GM12891 (cell line): ENCODE measurements around the gene MYOZ3.

Experiments used
- DNase-seq: peaks from one replicate; pipeline ENCODE4 v3.0.0; 2011; ENCODE audit warnings: low spot score; ENCODE audit not compliant: insufficient read length
- FAIRE-seq: peaks from 2 replicates; lab custom pipeline; 2011; peaks lifted over from hg19 to GRCh38; lab: Jason Lieb, UNC
- PAX5 ChIP-seq: IDR thresholded peaks from 2 replicates; pipeline ENCODE4 v1.6.1; 2011; ENCODE audit warnings: low read length, moderate library complexity, mild to moderate bottlenecking; ENCODE audit not compliant: insufficient read depth, severe bottlenecking
- POLR2A ChIP-seq: IDR thresholded peaks from 2 replicates; pipeline ENCODE4 v1.6.1; 2011; ENCODE audit warnings: low read depth, low read length, control low read depth
- POLR2AphosphoS5 ChIP-seq: IDR thresholded peaks from 2 replicates; pipeline ENCODE4 v1.6.1; 2011; ENCODE audit warnings: low read depth, low read length, control low read depth
- POU2F2 ChIP-seq: IDR thresholded peaks from 2 replicates; pipeline ENCODE4 v1.6.1; 2011; ENCODE audit warnings: low read depth, mild to moderate bottlenecking, control low read depth, low read length, moderate library complexity
- SPI1 ChIP-seq: IDR thresholded peaks from 2 replicates; pipeline ENCODE4 v1.6.1; 2011; ENCODE audit warnings: low read depth, low read length, control low read depth
- TAF1 ChIP-seq: IDR thresholded peaks from 2 replicates; pipeline ENCODE4 v1.6.1; 2011; ENCODE audit warnings: low read depth, low read length, control low read depth

Gene MYOZ3

GRCh38 chr5:150642991-150643710 is 17.9 kb upstream of the MYOZ3 start:
- DNase-seq (no peak), FAIRE-seq (no peak)
- TF ChIP-seq PAX5 = no peak
- no peak for TF ChIP-seq POLR2AphosphoS5
- no peak for TF ChIP-seq POU2F2
- no peak for TF ChIP-seq TAF1
- TF ChIP-seq POLR2A = no peak
- no peak for TF ChIP-seq SPI1

DNA sequence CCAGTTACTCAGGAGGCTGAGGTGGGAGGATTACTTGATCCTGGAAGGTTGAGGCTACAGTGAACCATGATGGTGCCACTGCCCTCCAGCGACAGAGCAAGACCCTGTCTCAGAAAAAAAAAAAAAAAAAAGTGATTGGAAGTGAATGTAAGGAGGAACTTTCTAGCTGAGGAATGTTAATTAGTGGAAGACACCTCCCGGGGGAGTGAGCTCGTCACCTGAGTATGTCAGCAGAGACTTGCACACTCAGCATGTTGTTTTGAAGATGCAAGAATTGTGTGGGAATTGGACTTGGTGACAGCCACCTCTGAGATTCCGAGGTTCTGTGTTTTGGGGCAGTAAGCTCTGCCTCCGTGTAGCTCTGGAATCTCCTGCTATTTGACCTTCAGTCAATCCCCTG is 17.0 kb upstream of the MYOZ3 start:
- FAIRE-seq (no peak), DNase-seq (no peak)
- TF ChIP-seq SPI1 (no peak), PAX5 (no peak), POLR2A (no peak), POLR2AphosphoS5 (no peak), TAF1 (no peak), POU2F2 (no peak)

GRCh38 chr5:150644514-150644913 is 16.5 kb upstream of the MYOZ3 start:
- DNase-seq (no peak), FAIRE-seq (no peak)
- TF ChIP-seq TAF1 = no peak
- no peak for TF ChIP-seq POU2F2
- TF ChIP-seq SPI1 = no peak
- TF ChIP-seq POLR2A = no peak
- no peak for TF ChIP-seq PAX5
- TF ChIP-seq POLR2AphosphoS5 = no peak

DNA sequence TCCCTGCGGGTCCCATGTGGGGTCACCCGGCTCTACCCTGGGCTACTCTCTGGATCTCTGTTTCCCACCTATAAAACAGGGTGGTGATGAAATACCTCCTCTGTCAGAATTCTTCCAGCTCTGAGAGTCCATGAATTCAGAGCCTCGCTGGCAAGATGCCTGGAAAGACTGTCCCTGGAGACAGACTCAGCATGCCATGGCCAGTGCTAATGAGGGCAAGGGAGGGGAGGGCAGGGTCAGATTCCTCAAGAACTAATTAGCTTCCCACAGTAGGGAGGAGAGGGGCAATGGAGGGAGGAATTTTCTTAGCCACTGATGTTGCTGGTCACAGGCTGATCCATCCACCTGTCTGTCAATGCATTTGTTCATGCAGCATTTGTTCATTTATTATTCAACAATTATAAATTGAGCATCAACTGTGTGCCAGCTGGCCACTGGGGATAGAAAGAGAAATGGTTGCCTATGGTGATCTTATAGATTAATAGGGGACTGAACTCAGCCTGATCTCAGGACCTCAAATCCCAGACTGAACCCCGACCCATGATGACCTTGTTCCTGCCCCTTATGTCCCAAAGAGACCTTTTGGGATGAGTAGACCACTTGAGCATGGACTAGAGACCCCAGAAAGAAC is 15.9 kb upstream of the MYOZ3 start:
- TF ChIP-seq PAX5 (no peak), TAF1 (no peak), POU2F2 (no peak), POLR2A (no peak), POLR2AphosphoS5 (no peak), SPI1 (no peak)
- DNase-seq (no peak), FAIRE-seq (no peak)

- DNase-seq (no peak), FAIRE-seq (no peak)
- TF ChIP-seq SPI1 = no peak
- TF ChIP-seq TAF1 = no peak
Measured at GRCh38 chr5:150647275-150648251, 13.5 kb upstream of the MYOZ3 start.

- no peak for DNase-seq
- no peak for FAIRE-seq
- TF ChIP-seq PAX5 (no peak), SPI1 (no peak), TAF1 (no peak), POU2F2 (no peak)
Measured at GRCh38 chr5:150648294-150649107, 12.6 kb upstream of the MYOZ3 start.

DNA sequence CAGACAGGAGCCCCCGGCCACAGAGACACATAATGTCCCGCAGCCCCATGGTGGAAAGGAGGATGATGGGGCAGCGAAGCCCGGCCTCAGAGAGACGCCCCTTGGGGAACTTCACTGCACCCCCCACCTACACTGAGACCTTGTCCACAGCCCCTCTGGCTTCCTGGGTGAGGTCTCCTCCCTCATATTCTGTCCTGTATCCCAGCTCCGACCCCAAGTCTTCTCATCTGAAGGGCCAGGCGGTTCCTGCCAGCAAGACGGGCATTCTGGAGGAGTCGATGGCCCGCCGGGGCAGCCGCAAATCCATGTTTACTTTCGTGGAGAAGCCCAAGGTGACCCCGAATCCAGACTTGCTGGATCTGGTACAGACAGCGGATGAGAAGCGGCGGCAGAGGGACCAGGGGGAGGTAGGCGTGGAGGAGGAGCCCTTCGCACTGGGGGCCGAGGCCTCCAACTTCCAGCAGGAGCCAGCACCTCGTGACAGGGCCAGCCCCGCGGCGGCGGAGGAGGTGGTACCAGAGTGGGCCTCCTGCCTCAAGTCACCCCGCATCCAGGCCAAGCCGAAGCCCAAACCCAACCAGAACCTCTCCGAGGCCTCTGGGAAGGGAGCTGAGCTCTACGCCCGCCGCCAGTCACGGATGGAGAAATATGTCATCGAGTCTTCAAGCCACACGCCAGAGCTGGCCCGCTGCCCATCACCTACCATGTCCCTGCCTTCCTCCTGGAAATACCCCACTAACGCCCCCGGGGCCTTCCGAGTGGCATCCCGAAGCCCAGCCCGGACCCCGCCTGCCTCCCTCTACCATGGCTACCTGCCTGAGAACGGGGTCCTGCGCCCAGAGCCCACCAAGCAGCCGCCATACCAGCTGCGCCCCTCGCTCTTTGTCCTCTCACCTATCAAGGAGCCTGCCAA is 11.7 kb upstream of the MYOZ3 start:
- no peak for FAIRE-seq
- TF ChIP-seq POU2F2 = no peak
- DNase-seq = no peak

DNA sequence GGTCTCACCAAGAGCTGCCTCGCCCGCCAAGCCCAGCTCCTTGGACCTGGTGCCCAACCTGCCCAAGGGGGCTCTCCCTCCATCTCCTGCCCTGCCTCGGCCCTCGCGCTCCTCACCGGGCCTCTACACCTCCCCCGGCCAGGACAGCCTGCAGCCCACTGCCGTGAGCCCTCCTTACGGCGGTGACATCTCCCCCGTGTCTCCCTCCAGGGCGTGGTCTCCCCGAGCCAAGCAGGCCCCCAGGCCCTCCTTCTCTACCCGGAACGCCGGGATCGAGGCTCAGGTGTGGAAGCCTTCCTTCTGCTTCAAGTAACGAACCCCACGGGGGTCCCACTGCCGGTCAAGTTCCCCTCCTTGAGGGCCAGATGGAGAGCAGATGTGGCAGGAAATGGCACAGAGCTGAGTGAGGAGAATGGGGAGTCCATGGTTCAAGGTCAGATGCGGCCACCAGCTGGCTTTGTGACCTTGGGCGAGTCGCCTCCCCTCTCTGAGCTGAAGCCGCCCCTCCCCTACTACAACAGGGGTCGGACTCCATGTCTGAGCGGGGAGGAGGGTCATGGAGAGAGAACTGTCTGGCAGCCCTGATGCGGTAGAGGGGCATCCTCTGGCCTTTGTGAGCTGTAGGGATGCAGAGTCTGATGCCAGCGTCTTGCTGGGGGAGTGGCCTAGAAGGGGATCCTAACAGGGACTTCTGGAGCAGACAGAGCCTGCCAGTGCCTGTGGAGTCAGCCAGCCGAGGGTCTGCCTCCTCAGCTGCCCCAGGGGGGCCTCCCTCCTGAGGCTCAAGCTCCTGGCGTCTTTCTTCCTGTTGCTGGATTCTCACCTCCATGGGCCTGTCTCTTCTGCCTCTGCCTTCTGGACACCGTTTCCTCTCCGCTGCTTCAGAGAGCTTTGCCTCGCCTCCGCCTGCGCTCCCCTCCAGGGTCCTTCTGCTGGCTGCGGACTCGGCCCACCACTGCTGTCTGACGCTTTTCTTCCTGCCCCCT is 10.7 kb upstream of the MYOZ3 start:
- DNase-seq (no peak), FAIRE-seq (no peak)
- no peak for TF ChIP-seq POLR2A
- no peak for TF ChIP-seq POLR2AphosphoS5
- no peak for TF ChIP-seq SPI1
- TF ChIP-seq PAX5 = no peak
- TF ChIP-seq TAF1 = no peak
- TF ChIP-seq POU2F2 = no peak
